Measurements from ENCODE around the gene CMTM8. TPM values are rescaled to one million over a fixed set of nuclear protein-coding genes. Genes with fewer than 3 reads are reported as not detected.

CMTM8 gene
- total and polyA plus RNA-seq, 2 of the 8 experiments (the other 6 are each of a cell fraction or from before 2014, with no cell fraction given): 10.5 to 22.4 TPM

- no peak overlapping the region for H2AFZ ChIP-seq (ENCODE audit: low read length)
- H3K23ac ChIP-seq (ENCODE audit: insufficient read length): no peak overlapping the region
- no peak overlapping the region for H3K56ac ChIP-seq (replicated peaks; ENCODE audit: insufficient read length, low read depth, low read length)
- peak overlapping the region; percentile 32 for H4K91ac ChIP-seq (replicated peaks; ENCODE audit: insufficient read length, low read length)
- no peak overlapping the region for H3K4me2 ChIP-seq (ENCODE audit: insufficient read depth in 1 of 2, low read depth in 2 of 2, low read length in 2 of 2)
- H3K79me2 ChIP-seq (ENCODE audit: control insufficient read depth in 1 of 2, insufficient read depth in 2 of 2, low read length in 2 of 2): no peaks in the 10 kb centered on the region
- ChIA-PET CTCF (ENCODE audit: partially characterized antibody) (interaction anchor here (1.2 to 7.6 kb wide), 5 partner anchors 10 to 128 kb away, joined by 3 to 54 read pairs (median 9); no protein-coding TSS in a partner anchor), POLR2A (ENCODE audit: partially characterized antibody) (no interaction called here)
- H4K8ac ChIP-seq (ENCODE audit: extremely low read depth, insufficient read depth, low read length): no peak overlapping the region
- 0 out of 2 replicates have a peak overlapping the region, but pooled peaks have one; percentile 19 for H2BK20ac ChIP-seq (ENCODE audit: low read length)
- H3K4me3 ChIP-seq (ENCODE audit: extremely low read depth in 1 of 4, insufficient read depth in 2 of 4, low read depth in 3 of 4, low read length in 4 of 4): no peak overlapping the region
- FAIRE-seq (no peak), DNase-seq (ENCODE audit: low read depth in 1 of 2, low spot score in 2 of 2) (no peak)
- H3K23me2 ChIP-seq (ENCODE audit: low read depth, low read length): no peaks in the 10 kb centered on the region
- 0 out of 2 replicates have a peak overlapping the region, but pooled peaks have one; percentile 16 for H2AK5ac ChIP-seq (ENCODE audit: low read depth, low read length)
- peak overlapping the region; percentile 73; the same call in 1 of the 2 replicates for H2BK5ac ChIP-seq (ENCODE audit: low read depth, low read length)
- H3K9ac ChIP-seq (replicated peaks in 1 of 4; ENCODE audit: extremely low read depth in 1 of 4, low read depth in 3 of 4, low read length in 3 of 4): no peak overlapping the region
- no peaks in the 10 kb centered on the region for H4K20me1 ChIP-seq (replicated peaks in 1 of 2; ENCODE audit: control insufficient read depth in 1 of 2, insufficient read depth in 2 of 2, low read length in 2 of 2)
- H3K27ac ChIP-seq (ENCODE audit: low read depth, low read length): no peak overlapping the region
- no peak overlapping the region for H4K5ac ChIP-seq (ENCODE audit: insufficient read length, low read depth, low read length)
- WGBS, 2 experiments (ENCODE audit: extremely low coverage in 1 of 2, insufficient coverage in 1 of 2, insufficient read length in 1 of 2, insufficient replicate concordance in 2 of 2, low coverage in 1 of 2, low lambda C conversion rate in 2 of 2, missing lambda C conversion rate in 1 of 2): 88% methylated on average over 3 of the region's 3 CpGs; no CpG with 5 or more reads in 1 of the 2 experiments
- H3K36me3 ChIP-seq (ENCODE audit: control insufficient read depth in 2 of 4, insufficient read depth in 4 of 4, low read length in 3 of 4): no peaks in the 10 kb centered on the region
- peak overlapping the region; percentile 65 for H2BK120ac ChIP-seq (replicated peaks; ENCODE audit: low read depth, low read length)
- H3K27me3 ChIP-seq (replicated peaks in 1 of 4; ENCODE audit: control insufficient read depth in 3 of 4, extremely low read depth in 1 of 4, insufficient read depth in 3 of 4, low read length in 3 of 4): no peaks in the 10 kb centered on the region
- no peak overlapping the region for H2BK15ac ChIP-seq (ENCODE audit: low read length)
- no peaks in the 10 kb centered on the region for H3K9me3 ChIP-seq (ENCODE audit: insufficient read depth in 2 of 2, low read depth in 1 of 2, low read length in 1 of 2)
- no peaks in the 10 kb centered on the region; the same call in none of the 2 replicates for H3K79me1 ChIP-seq (ENCODE audit: low read depth, low read length)
- H3K14ac ChIP-seq (ENCODE audit: insufficient read length): no peak overlapping the region
- H3K4ac ChIP-seq (replicated peaks; ENCODE audit: insufficient read length, low read depth, low read length): no peak overlapping the region
- H3K4me1 ChIP-seq (replicated peaks in 1 of 4; ENCODE audit: control insufficient read depth in 3 of 4, insufficient read depth in 4 of 4, low read length in 3 of 4): peaks cover 0 to 18% (median 5%) of the 10 kb centered on the region in 4 experiments; a peak in 4 of 7 replicates
- 0 out of 2 replicates have a peak overlapping the region, but pooled peaks have one; percentile 39 for H3K18ac ChIP-seq (ENCODE audit: extremely low read depth, low read length)
- H2BK12ac ChIP-seq (ENCODE audit: low read depth, low read length): peak overlapping the region; percentile 86; the same call in 1 of the 2 replicates
- TF ChIP-seq E2F6 (IDR thresholded peaks at IDR 0.05) (no peak), EP300 (IDR thresholded peaks at IDR 0.05; ENCODE audit: borderline replicate concordance in 1 of 2, low read depth in 2 of 2, low read length in 2 of 2) (no peak), TCF12 (IDR thresholded peaks at IDR 0.05; ENCODE audit: low read depth, low read length) (no peak), USF2 (IDR thresholded peaks at IDR 0.05; ENCODE audit: low read length) (no peak), TAF1 (IDR thresholded peaks at IDR 0.05; ENCODE audit: low read depth, low read length) (no peak), RFX5 (IDR thresholded peaks at IDR 0.05; ENCODE audit: borderline replicate concordance, low read depth, low read length) (no peak), ATF3 (IDR thresholded peaks at IDR 0.05; ENCODE audit: insufficient read depth, low read depth, low read length) (no peak), BACH1 (IDR thresholded peaks at IDR 0.05; ENCODE audit: low read length) (no peak), HDAC2 (IDR thresholded peaks at IDR 0.05; ENCODE audit: borderline replicate concordance in 1 of 2, low read depth in 2 of 2, low read length in 2 of 2) (no peak), POU5F1 (IDR thresholded peaks at IDR 0.05; ENCODE audit: low read depth, low read length) (no peak), NRF1 (IDR thresholded peaks at IDR 0.05; ENCODE audit: low read depth, low read length) (no peak)
Observed at GRCh38 chr3:32306072-32306471, 67.6 kb downstream of the CMTM8 start.
